A172 (cell line): Measurements from ENCODE around the gene UBN2. TPM values are rescaled to one million over a fixed set of nuclear protein-coding genes. Genes with fewer than 3 reads are reported as not detected.
"Not testable (repeated sequence)": the region's sequence is repeated elsewhere in the genome, so short reads cannot be mapped to it uniquely, and the experiment has no call there.

ENCODE experiments used
- DNase-seq: peaks from one replicate; pipeline ENCODE4 v3.0.0-alpha.2; 2015; ENCODE audit warnings: low spot score
- total RNA-seq: library from RNA; depleted of rRNA; stranded (reverse); fragments of >200 nt; shearing (Covaris generic); gene quantifications from 2 replicates; pipeline ENCODE4 v1.2.3, GENCODE V29; 2014; rRNA removed

Gene UBN2
- 2.1 and 2.8 TPM in 2 replicates for total RNA-seq

GRCh38 chr7:139230774-139231512 is at the start of gene UBN2:
TSS of gene UBN2 (plus strand) at chr7:139231237. CDS start at chr7:139231485, 248 bp downstream.
- peak; percentile 92 for DNase-seq

DNA sequence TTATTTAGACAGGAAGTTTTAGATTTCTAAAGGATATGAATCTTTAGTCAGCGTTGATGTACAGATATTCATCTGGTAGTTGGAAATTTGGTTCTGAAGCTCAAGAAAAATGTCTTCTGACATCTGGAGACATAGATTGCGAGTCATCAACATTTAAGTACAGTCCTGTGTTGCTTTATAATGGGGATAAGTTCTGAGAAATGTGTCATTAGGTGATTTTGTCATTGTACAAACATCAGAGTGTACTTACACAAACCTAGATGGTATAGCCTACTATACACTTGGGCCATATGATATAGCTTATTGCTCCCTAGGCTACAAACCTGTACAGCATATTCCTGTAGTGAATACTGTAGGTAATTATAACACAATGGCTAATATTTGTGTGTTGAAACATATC is 49.6 kb upstream of the UBN2 start:
- no peak for DNase-seq

GRCh38 chr7:139182363-139182762 is 48.7 kb upstream of the UBN2 start:
- no peak for DNase-seq

DNA sequence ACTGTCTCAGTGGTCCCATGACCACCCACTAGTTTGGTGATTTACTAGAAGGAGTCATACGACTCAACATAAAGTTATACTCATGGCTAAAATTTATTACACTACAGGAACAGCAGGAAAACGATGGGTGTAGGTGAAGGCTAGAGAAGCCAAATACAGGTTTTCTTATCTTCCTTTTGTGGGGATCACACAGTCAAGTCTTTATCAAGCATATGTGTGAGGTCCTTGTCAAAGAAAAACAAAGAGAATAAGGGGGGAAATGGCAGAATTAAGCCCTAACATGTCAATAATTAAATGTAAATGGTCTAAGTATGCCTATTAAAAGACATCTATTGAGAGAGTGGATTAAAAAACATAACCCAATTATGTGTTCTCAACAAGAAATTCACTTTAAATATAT is 47.8 kb upstream of the UBN2 start:
- DNase-seq: no peak

GRCh38 chr7:139183878-139184338 is 47.1 kb upstream of the UBN2 start:
- DNase-seq: no peak

DNA sequence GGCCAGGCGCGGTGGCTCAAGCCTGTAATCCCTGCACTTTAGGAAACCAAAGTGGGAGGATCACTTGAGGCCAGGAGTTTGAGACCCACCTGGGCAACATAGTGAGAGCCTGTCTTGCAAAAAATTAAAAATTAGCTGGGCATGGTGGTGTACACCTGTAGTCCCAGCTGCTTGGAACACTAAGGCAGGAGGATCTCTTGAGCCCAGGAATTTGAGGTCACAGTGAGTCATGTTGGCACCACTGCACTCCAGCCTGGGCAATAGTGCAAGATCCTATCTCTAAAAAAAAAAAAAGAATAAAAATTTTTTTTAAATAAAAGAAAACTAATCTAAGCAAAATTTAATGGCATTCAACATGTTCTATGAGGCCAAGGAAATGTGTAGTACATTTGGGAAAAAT is 44.9 kb upstream of the UBN2 start:
- DNase-seq: no peak

DNA sequence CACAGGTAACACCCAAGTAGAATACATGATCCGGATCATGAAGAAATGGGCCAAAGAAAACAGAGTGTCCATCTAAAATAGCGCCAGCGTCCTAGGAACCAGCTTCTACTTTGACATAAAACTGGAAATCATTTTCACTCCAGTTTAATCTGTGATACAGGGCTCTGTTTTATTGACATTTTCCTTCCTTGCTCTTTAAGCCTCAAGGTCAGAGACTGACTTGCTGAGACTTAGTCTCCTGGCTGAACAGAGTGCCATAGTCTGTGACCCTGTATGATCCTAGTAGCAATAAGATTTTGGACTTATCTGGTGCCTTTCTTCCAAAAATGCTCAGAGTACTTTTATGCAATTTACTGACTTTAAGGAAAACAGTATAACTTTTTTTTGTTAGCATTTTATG is 41.7 kb upstream of the UBN2 start:
- DNase-seq: no peak

GRCh38 chr7:139192014-139192706 is 38.9 kb upstream of the UBN2 start:
- no peak for DNase-seq

GRCh38 chr7:139200382-139200781 is 30.7 kb upstream of the UBN2 start:
- no peak for DNase-seq

DNA sequence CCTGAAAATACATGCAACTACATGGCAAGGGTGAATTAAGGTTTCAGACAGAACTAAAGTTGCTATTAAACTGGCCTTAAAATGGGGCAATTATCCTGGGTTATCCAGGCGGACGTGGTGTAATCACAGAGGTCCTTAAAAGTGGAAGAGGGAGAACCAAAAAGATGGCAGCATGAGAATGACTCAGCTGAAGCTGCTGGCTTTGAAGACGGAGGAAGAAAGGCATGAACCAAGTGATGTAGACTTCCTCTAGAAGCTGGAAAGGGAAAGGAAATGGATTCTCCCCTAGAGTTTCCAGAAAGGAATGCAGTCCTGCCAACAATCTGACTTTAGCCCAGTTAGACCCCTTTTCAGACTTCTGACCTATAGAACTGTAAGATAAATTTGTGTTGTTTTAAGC is 27.0 kb upstream of the UBN2 start:
- no peak for DNase-seq

- DNase-seq: no peak
Observed at GRCh38 chr7:139205843-139206242, 25.2 kb upstream of the UBN2 start.

- DNase-seq: no peak
Observed at GRCh38 chr7:139212133-139212532, 18.9 kb upstream of the UBN2 start.

DNA sequence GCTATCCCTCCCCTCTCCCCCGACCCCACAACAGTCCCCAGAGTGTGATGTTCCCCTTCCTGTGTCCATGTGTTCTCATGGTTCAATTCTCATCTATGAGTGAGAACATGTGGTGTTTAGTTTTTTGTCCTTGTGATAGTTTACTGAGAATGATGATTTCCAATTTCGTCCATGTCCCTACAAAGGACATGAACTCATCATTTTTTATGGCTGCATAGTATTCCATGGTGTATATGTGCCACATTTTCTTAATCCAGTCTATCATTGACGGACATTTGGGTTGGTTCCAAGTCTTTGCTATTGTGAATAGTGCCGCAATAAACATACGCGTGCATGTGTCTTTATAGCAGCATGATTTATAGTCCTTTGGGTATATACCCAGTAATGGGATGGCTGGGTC is 17.5 kb upstream of the UBN2 start:
- not testable (repeated sequence) for DNase-seq

DNA sequence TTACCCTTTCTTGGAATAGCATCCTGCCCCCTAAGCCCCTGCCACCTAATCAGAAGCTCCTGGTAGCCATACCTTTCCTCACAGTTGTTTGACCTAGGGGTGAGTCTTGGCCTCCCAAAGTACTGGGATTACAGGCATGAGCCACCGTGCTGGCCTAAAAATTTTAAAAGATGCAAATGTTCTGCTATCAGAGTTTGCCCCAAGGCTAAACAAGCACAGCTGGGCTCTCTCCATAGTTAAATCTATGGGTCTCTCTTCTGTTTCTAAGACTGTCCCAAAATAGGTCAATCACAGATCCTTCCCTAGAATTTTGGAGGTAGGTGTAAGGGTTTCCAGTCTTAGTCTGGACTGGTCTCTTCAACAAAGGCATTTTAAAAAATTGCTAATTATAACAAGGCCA is 12.9 kb upstream of the UBN2 start:
- no peak for DNase-seq

- no peak for DNase-seq
Observed at GRCh38 chr7:139224219-139224618, 6.8 kb upstream of the UBN2 start.

DNA sequence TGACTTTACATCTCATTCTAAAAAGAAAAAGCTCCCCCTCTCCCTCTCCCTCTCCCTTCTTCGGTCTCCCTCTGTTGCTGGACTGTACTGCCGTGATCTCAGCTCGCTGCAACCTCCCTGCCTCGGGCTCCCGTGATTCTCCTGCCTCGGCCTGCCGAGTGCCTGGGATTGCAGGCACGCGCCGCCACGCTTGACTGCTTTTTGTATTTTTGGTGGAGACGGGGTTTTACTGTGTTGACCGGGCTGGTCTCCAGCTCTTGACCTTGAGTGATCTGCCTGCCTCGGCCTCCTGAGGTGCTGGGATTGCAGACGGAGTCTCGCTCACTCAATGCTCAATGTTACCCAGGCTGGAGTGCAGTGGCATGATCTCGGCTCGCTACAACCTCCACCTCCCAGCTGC is 6.2 kb upstream of the UBN2 start:
- DNase-seq: not testable (repeated sequence)

DNA sequence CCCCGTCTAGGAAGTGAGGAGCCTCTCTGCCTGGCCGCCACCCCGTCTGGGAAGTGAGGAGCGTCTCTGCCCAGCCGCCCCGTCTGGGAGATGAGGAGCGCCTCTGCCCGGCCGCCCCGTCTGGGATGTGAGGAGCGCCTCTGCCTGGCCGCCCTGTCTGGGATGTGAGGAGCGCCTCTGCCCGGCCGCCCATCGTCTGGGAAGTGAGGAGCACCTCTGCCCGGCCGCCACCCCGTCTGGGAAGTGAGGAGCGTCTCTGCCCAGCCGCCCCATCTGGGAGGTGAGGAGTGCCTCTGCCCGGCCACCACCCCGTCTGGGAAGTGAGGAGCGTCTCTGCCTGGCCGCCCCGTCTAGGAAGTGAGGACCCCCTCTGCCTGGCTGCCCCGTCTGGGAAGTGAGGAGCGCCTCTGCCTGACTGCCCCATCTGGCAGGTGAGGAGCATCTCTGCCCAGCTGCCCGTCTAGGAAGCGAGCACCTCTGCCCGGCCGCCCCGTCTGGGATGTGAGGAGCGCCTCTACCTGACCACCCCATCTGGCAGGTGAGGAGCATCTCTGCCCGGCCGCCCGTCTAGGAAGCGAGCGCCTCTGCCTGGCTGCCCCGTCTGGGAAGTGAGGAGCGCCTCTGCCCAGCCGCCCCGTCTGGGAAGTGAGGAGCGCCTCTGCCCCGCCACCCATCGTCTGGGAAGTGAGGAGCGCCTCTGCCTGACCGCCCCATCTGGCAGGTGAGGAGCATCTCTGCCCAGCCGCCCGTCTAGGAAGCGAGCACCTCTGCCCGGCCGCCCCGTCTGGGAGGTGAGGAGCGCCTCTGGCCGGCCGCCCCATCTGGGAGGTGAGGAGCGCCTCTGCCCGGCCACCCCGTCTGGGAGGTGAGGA is 5.5 kb upstream of the UBN2 start:
- not testable (repeated sequence) for DNase-seq

DNA sequence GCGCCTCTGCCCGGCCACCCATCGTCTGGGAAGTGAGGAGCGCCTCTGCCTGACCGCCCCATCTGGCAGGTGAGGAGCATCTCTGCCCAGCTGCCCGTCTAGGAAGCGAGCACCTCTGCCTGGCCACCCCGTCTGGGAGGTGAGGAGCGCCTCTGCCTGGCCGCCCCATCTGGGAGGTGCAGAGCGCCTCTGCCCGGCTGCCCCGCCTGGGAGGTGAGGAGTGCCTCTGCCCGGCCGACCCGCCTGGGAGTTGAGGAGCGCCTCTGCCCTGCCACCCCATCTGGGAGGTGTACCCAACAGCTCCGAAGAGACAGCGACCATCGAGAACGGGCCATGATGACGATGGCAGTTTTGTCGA is 4.9 kb upstream of the UBN2 start:
- not testable (repeated sequence) for DNase-seq

- DNase-seq: not testable (repeated sequence)
Observed at GRCh38 chr7:139226988-139227488, 4.0 kb upstream of the UBN2 start.

DNA sequence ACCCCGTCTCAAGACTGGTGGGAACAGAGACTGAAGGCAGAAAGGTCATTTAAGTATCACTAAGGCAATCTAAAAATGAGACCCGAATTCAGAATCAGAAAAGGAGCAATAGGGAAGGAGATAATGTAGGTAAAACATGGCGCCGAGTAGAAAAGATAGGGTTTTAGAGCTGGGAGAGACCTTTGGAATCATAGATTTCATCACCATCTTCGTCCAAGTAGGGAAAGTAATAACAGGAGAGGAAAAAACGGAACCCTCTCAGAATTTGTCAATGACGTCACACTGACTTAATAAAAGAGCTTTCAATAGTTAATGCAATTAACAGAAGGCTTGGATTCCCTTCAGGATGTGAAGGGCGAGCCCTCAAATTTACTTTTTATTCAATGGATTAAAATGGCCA is 1.0 kb upstream of the UBN2 start:
- no peak for DNase-seq

- DNase-seq: no peak
Observed at GRCh38 chr7:139230484-139230773, 608 bp upstream of the UBN2 start.
